OCI-LY3 (cell line): ENCODE results near the gene SLC3A2.

Experiments used
- H2AFZ ChIP-seq: fragments of 200-600, 300-600 bp; shearing (Covaris generic); 2 replicates; pipeline ENCODE4 v1.6.0; 2014; ENCODE audit warnings: antibody characterized with exemption, low read depth, low read length
- H3K27ac ChIP-seq: fragments of 200-600, 300-600 bp; sonication (generic); 2 replicates; pipeline ENCODE4 v1.5.1; 2014; ENCODE audit warnings: mild to moderate bottlenecking, low read length, moderate library complexity, mixed read lengths
- H3K27me3 ChIP-seq: fragments of 200-600, 300-600 bp; sonication (generic); 2 replicates; pipeline ENCODE4 v1.6.1; 2014; ENCODE audit warnings: low read depth, low read length, mixed read lengths
- H3K36me3 ChIP-seq: fragments of 200-600, 300-600 bp; sonication (generic); replicated peaks from 2 replicates; pipeline ENCODE3; 2014; ENCODE audit warnings: low read depth, low read length, mixed read lengths
- H3K4me1 ChIP-seq: fragments of 300-600, 200-600 bp; sonication (generic); 2 replicates; pipeline ENCODE4 v1.6.1; 2014; ENCODE audit warnings: low read length, mixed read lengths
- H3K4me2 ChIP-seq: fragments of 200-600, 300-600 bp; sonication (generic); 2 replicates; pipeline ENCODE4 v1.6.1; 2014; ENCODE audit warnings: low read length, mixed read lengths
- H3K4me3 ChIP-seq: fragments of 300-600, 200-600 bp; sonication (generic); 2 replicates; pipeline ENCODE4 v1.5.1; 2014; ENCODE audit warnings: antibody characterized with exemption, mild to moderate bottlenecking, low read length, moderate library complexity
- H3K79me2 ChIP-seq: fragments of 300-600, 200-600 bp; shearing (Covaris generic); 2 replicates; pipeline ENCODE4 v1.6.1; 2014; ENCODE audit warnings: mild to moderate bottlenecking, low read length, mixed read lengths
- H3K9ac ChIP-seq: fragments of 300-600, 200-600 bp; shearing (Covaris generic); 2 replicates; pipeline ENCODE4 v1.6.0; 2014; ENCODE audit warnings: mild to moderate bottlenecking, low read length, moderate library complexity
- H3K9me3 ChIP-seq: fragments of 200-600, 300-600 bp; shearing (Covaris generic); 2 replicates; pipeline ENCODE4 v1.6.1; 2014; ENCODE audit warnings: low read length, mixed read lengths; ENCODE audit not compliant: insufficient read depth
- H4K20me1 ChIP-seq: fragments of 200-600, 300-600 bp; sonication (generic); 2 replicates; pipeline ENCODE4 v1.6.1; 2016; ENCODE audit warnings: low read length, mixed read lengths; ENCODE audit not compliant: insufficient read depth
- CTCF ChIP-seq: fragments of 200-600, 300-600 bp; sonication (generic); IDR thresholded peaks from 2 replicates; pipeline ENCODE4 v1.5.1; 2014; ENCODE audit warnings: antibody characterized with exemption, low read length, low read depth
- EZH2phosphoT487 ChIP-seq: fragments of 200-600 bp; shearing (Covaris generic); IDR thresholded peaks from 2 replicates; pipeline ENCODE4 v1.6.1; 2018; ENCODE audit warnings: antibody characterized with exemption, mixed run types, low read depth

Gene SLC3A2

GRCh38 chr11:62930666-62931065, 50.0 kb downstream of the SLC3A2 start:
- Histone ChIP-seq H3K27ac (no peak overlapping the region), H3K4me1 (no peaks in the 10 kb centered on the region), H4K20me1 (no peaks in the 10 kb centered on the region), H3K9ac (no peak overlapping the region), H3K36me3 (no peaks in the 10 kb centered on the region), H3K27me3 (peaks cover 5% of the 10 kb centered on the region; the same call in 1 of the 2 replicates), H2AFZ (no peak overlapping the region), H3K9me3 (no peaks in the 10 kb centered on the region), H3K4me2 (no peak overlapping the region), H3K79me2 (no peaks in the 10 kb centered on the region), H3K4me3 (no peak overlapping the region)
- TF ChIP-seq CTCF = no peak
- TF ChIP-seq EZH2phosphoT487 = no peak

GRCh38 chr11:62931499-62932278, 51.0 kb downstream of the SLC3A2 start:
- no peak overlapping the region for H3K4me3 ChIP-seq
- H3K9ac ChIP-seq = no peak overlapping the region
- TF ChIP-seq CTCF (no peak), EZH2phosphoT487 (no peak)
- peaks cover 5% of the 10 kb centered on the region; the same call in 1 of the 2 replicates for H3K27me3 ChIP-seq
- no peak overlapping the region for H2AFZ ChIP-seq
- no peaks in the 10 kb centered on the region for H4K20me1 ChIP-seq
- H3K9me3 ChIP-seq = no peaks in the 10 kb centered on the region
- H3K79me2 ChIP-seq = no peaks in the 10 kb centered on the region
- H3K4me2 ChIP-seq = no peak overlapping the region
- no peaks in the 10 kb centered on the region for H3K36me3 ChIP-seq
- no peak overlapping the region for H3K27ac ChIP-seq
- no peaks in the 10 kb centered on the region for H3K4me1 ChIP-seq

GRCh38 chr11:62933285-62933684, 52.6 kb downstream of the SLC3A2 start:
- TF ChIP-seq CTCF (no peak), EZH2phosphoT487 (no peak)
- no peaks in the 10 kb centered on the region for H4K20me1 ChIP-seq
- no peak overlapping the region for H3K4me2 ChIP-seq
- no peaks in the 10 kb centered on the region for H3K36me3 ChIP-seq
- peaks cover 5% of the 10 kb centered on the region; the same call in 1 of the 2 replicates for H3K27me3 ChIP-seq
- H3K79me2 ChIP-seq = no peaks in the 10 kb centered on the region
- no peak overlapping the region for H2AFZ ChIP-seq
- no peak overlapping the region for H3K9ac ChIP-seq
- H3K27ac ChIP-seq = no peak overlapping the region
- no peaks in the 10 kb centered on the region for H3K4me1 ChIP-seq
- no peak overlapping the region for H3K4me3 ChIP-seq
- H3K9me3 ChIP-seq = no peaks in the 10 kb centered on the region

- Histone ChIP-seq H3K27ac (no peak overlapping the region), H4K20me1 (no peaks in the 10 kb centered on the region), H3K4me3 (no peak overlapping the region), H3K4me1 (no peaks in the 10 kb centered on the region), H3K4me2 (no peak overlapping the region), H3K9me3 (no peaks in the 10 kb centered on the region), H3K36me3 (no peaks in the 10 kb centered on the region), H2AFZ (no peak overlapping the region), H3K79me2 (no peaks in the 10 kb centered on the region), H3K9ac (no peak overlapping the region), H3K27me3 (peaks cover 5% of the 10 kb centered on the region; the same call in 1 of the 2 replicates)
- TF ChIP-seq CTCF (no peak), EZH2phosphoT487 (no peak)
These were observed 53.2 kb downstream of the SLC3A2 start for GRCh38 chr11:62933750-62934495.
